Measurements from ENCODE around the gene NDUFB2. TPM values are rescaled to one million over a fixed set of nuclear protein-coding genes. Genes with fewer than 3 reads are reported as not detected.

NDUFB2 gene
- total RNA-seq, result 10 to 100 TPM; 94.4 to 98.6 TPM
- polyA plus RNA-seq, result 100 to 1,000 TPM; 410 to 639 TPM

DNA sequence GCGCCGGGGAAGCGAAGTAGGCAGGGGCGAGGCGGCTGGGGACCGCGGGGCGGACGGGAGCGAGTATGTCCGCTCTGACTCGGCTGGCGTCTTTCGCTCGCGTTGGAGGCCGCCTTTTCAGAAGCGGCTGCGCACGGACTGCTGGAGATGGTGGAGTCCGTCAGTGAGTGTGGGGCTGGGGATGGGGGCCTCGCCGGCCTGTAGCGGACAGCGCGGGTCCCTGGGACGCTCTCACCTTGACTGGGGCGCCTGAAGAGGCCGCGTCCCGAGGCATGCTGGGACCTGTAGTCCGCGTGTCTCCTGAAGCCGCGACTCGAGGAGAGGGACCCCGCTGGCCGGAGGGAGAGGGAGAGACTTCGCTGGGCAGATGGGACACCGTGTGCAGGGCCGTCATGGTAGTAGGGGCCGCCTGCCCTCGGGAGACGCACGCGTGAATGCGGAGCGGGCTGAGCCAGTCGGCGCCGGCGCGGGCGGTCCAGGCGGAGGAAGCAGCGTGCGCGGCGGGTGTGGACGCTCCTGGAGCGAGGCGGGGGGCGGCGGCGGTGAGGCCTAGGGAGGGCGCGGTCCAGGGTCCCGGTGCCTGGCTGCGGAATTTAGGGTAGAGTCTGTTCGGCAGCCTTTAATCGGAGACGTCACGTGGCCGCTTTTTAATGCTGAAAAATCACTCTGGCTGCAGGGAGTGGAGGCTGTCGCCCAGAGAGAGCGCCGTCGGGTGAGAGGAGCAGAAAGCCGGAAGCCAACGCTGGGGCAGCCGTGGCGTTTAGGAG is at the start of gene NDUFB2:
Gene NDUFB2, plus strand, starts transcription at position 29 of the 767 bp plus-strand sequence. Its CDS starts 37 bp downstream, at position 66.
- H3K27ac Mint-ChIP-seq, result peak within 1 kb of the TSS; percentile 96 to 100 (median 98)
- Histone ChIP-seq H3K27me3 (ENCODE audit: insufficient read depth, low read length) (no peaks in the 10 kb centered on the region), H3K4me3 (ENCODE audit: low read length in 2 of 2) (peak within 1 kb of the TSS; percentile 66 to 92), H3K27ac (ENCODE audit: low read depth, low read length) (peak within 1 kb of the TSS; percentile 89), H3K36me3 (ENCODE audit: insufficient read depth, low read length) (no peaks in the 10 kb centered on the region), H3K9me3 (ENCODE audit: control insufficient read depth in 1 of 2, low read length in 2 of 2) (no peaks in the 10 kb centered on the region), H3K4me1 (ENCODE audit: insufficient read depth, low read length) (peaks cover 32% of the 10 kb centered on the region)
- DNase-seq, result peak; percentile 84 to 90 (median 90)
- H3K36me3 Mint-ChIP-seq, result peaks cover 4 to 18% of the 10 kb centered on the region in 2 donors
- H3K27me3 Mint-ChIP-seq, result no peaks in the 10 kb centered on the region
- intact Hi-C loops (cut with micrococcal nuclease), result loop anchor here (1.0 to 10.0 kb wide), 6 partner anchors 24 to 1038 kb away; partner anchors contain the start of genes BRAF, KDM7A, MKRN1 and MRPS33
- POLR2A ChIA-PET (ENCODE audit: partially characterized antibody), result interaction anchor here (0.7 to 6.8 kb wide), 5 partner anchors 11 to 318 kb away, joined by 3 to 57 read pairs (median 6); partner anchors contain the start of genes ADCK2, BRAF and MRPS33
- H3K4me1 Mint-ChIP-seq, result peaks cover 18 to 48% (median 33%) of the 10 kb centered on the region in 4 donors
- peak within 1 kb of the TSS; percentile 93 to 98 (median 97) for H3K4me3 Mint-ChIP-seq
- CTCF ChIA-PET (ENCODE audit: partially characterized antibody), result interaction anchor here (1.2 to 2.3 kb wide), 3 partner anchors 24 to 318 kb away, joined by 3 to 7 read pairs (median 6); partner anchors contain the start of genes ADCK2 and MRPS33
- H3K9me3 Mint-ChIP-seq, result no peaks in the 10 kb centered on the region

- Mint-ChIP-seq H3K9me3 (no peaks in the 10 kb centered on the region), H3K4me1 (peaks cover 3 to 6% (median 5%) of the 10 kb centered on the region in 4 donors), H3K27ac (peak overlapping the region in 4 of 7 donors; percentile 9 to 55 (median 34)), H3K4me3 (no peak overlapping the region), H3K36me3 (no peaks in the 10 kb centered on the region), H3K27me3 (peaks cover 4 to 16% of the 10 kb centered on the region in 2 donors)
- Histone ChIP-seq H3K9me3 (ENCODE audit: control insufficient read depth in 1 of 2, low read length in 2 of 2) (no peaks in the 10 kb centered on the region), H3K27ac (ENCODE audit: low read depth, low read length) (no peak overlapping the region), H3K4me3 (ENCODE audit: low read length in 2 of 2) (no peak overlapping the region), H3K36me3 (ENCODE audit: insufficient read depth, low read length) (no peaks in the 10 kb centered on the region), H3K4me1 (ENCODE audit: insufficient read depth, low read length) (no peaks in the 10 kb centered on the region), H3K27me3 (ENCODE audit: insufficient read depth, low read length) (no peaks in the 10 kb centered on the region)
- intact Hi-C loops (cut with micrococcal nuclease), result no loop called here
- peak in 2 of 5 donors; percentile 28 to 50 for DNase-seq
- POLR2A ChIA-PET (ENCODE audit: partially characterized antibody), result no interaction called here
- CTCF ChIA-PET (ENCODE audit: partially characterized antibody), result interaction anchor here (0.7 to 1.7 kb wide), 5 partner anchors 9 to 1656 kb away, joined by 3 to 6 read pairs (median 4); no protein-coding TSS in a partner anchor
Observed at GRCh38 chr7:140646931-140647647, 49.4 kb upstream of the NDUFB2 start.

GRCh38 chr7:140649556-140650205 is 46.8 kb upstream of the NDUFB2 start:
- Histone ChIP-seq H3K27ac (ENCODE audit: low read depth, low read length) (no peak overlapping the region), H3K4me1 (ENCODE audit: insufficient read depth, low read length) (peaks cover 3% of the 10 kb centered on the region), H3K9me3 (ENCODE audit: control insufficient read depth in 1 of 2, low read length in 2 of 2) (no peaks in the 10 kb centered on the region), H3K4me3 (ENCODE audit: low read length in 2 of 2) (no peak overlapping the region), H3K36me3 (ENCODE audit: insufficient read depth, low read length) (no peaks in the 10 kb centered on the region), H3K27me3 (ENCODE audit: insufficient read depth, low read length) (no peaks in the 10 kb centered on the region)
- ChIA-PET CTCF (ENCODE audit: partially characterized antibody) (interaction anchor here (1.2 kb wide), 3 partner anchors 18 to 130 kb away, joined by 3 to 4 read pairs (median 3); no protein-coding TSS in a partner anchor), POLR2A (ENCODE audit: partially characterized antibody) (no interaction called here)
- H3K4me3 Mint-ChIP-seq, result no peak overlapping the region
- H3K27me3 Mint-ChIP-seq, result peaks cover 3 to 6% of the 10 kb centered on the region in 2 donors
- no peaks in the 10 kb centered on the region for H3K36me3 Mint-ChIP-seq
- H3K4me1 Mint-ChIP-seq, result peaks cover 8 to 13% (median 11%) of the 10 kb centered on the region in 4 donors
- no peak for DNase-seq
- H3K27ac Mint-ChIP-seq, result no peak overlapping the region
- intact Hi-C loops (cut with micrococcal nuclease), result no loop called here
- no peaks in the 10 kb centered on the region for H3K9me3 Mint-ChIP-seq

- Mint-ChIP-seq H3K4me1 (peaks cover 9 to 14% (median 11%) of the 10 kb centered on the region in 4 donors), H3K9me3 (no peaks in the 10 kb centered on the region), H3K36me3 (no peaks in the 10 kb centered on the region), H3K27me3 (peaks cover 3 to 6% of the 10 kb centered on the region in 2 donors), H3K4me3 (no peak overlapping the region), H3K27ac (peak overlapping the region in 2 of 7 donors; percentile 31 to 68)
- H3K27me3 ChIP-seq (ENCODE audit: insufficient read depth, low read length), result no peaks in the 10 kb centered on the region
- intact Hi-C loops (cut with micrococcal nuclease), result no loop called here
- H3K4me1 ChIP-seq (ENCODE audit: insufficient read depth, low read length), result peaks cover 3% of the 10 kb centered on the region
- CTCF ChIA-PET (ENCODE audit: partially characterized antibody), result interaction anchor here (1.2 kb wide), 1 partner anchor 17 kb away, joined by 3 read pairs; no protein-coding TSS in a partner anchor
- H3K9me3 ChIP-seq (ENCODE audit: control insufficient read depth in 1 of 2, low read length in 2 of 2), result no peaks in the 10 kb centered on the region
- H3K4me3 ChIP-seq (ENCODE audit: low read length in 2 of 2), result no peak overlapping the region
- POLR2A ChIA-PET (ENCODE audit: partially characterized antibody), result no interaction called here
- H3K27ac ChIP-seq (ENCODE audit: low read depth, low read length), result no peak overlapping the region
- H3K36me3 ChIP-seq (ENCODE audit: insufficient read depth, low read length), result no peaks in the 10 kb centered on the region
- DNase-seq, result no peak
Observed at GRCh38 chr7:140650367-140650766, 46.1 kb upstream of the NDUFB2 start.

DNA sequence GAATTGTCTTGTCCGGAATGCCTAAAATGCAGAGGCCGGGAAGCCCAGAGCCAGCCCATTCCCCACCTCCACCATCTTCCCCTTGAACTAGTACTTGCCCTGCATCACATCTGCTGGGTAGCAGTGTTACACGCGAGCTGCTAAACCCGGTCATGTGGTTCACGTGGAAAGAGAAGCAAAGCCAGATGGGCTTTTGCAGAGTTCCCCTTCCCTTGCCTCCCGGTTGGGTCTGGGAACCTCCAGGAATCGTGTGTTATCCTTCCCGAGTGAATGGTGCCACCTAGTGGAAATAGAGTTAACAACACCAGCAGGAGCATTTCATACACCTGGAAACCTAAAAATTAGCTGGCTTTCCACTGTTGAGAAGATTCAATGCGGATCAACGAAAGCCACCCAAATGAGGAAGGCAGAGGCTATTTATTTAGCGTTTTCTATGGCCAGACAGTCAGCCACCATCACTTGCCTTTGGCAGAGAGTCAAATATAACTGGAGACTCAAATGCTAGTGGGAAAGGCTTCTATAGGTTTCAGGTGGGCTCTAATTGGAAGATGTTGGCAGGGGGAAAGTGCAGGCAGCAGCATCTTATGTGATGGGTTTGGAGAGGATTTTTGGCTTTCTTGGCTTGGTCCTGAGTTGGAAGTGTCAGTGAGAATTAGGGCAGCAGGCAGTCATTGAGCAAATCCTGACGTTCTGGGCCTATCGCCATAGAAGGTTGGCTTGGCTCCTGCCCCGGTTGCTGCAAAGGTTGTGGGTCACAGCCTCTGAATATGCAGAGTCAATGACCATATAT is 43.0 kb upstream of the NDUFB2 start:
- Mint-ChIP-seq H3K27ac (no peak overlapping the region), H3K4me1 (peaks cover 18 to 24% (median 20%) of the 10 kb centered on the region in 4 donors), H3K4me3 (peak overlapping the region in 2 of 8 donors; percentile 24 to 39)

GRCh38 chr7:140654109-140654387 is 42.5 kb upstream of the NDUFB2 start:
- Mint-ChIP-seq H3K4me1 (peaks cover 18 to 24% (median 20%) of the 10 kb centered on the region in 4 donors), H3K9me3 (no peaks in the 10 kb centered on the region), H3K36me3 (no peaks in the 10 kb centered on the region), H3K4me3 (no peak overlapping the region), H3K27me3 (peaks cover 3 to 12% of the 10 kb centered on the region in 2 donors), H3K27ac (no peak overlapping the region)
- Histone ChIP-seq H3K4me1 (ENCODE audit: insufficient read depth, low read length) (peaks cover 17% of the 10 kb centered on the region), H3K36me3 (ENCODE audit: insufficient read depth, low read length) (no peaks in the 10 kb centered on the region), H3K9me3 (ENCODE audit: control insufficient read depth in 1 of 2, low read length in 2 of 2) (no peaks in the 10 kb centered on the region), H3K27me3 (ENCODE audit: insufficient read depth, low read length) (no peaks in the 10 kb centered on the region), H3K4me3 (ENCODE audit: low read length in 2 of 2) (no peak overlapping the region), H3K27ac (ENCODE audit: low read depth, low read length) (no peak overlapping the region)
- CTCF ChIA-PET (ENCODE audit: partially characterized antibody), result interaction anchor here (0.6 to 2.8 kb wide), 9 partner anchors 12 to 360 kb away, joined by 3 to 30 read pairs (median 4); partner anchors contain the start of genes MKRN1 and NDUFB2
- DNase-seq, result no peak
- POLR2A ChIA-PET (ENCODE audit: partially characterized antibody), result interaction anchor here (1.0 kb wide), 1 partner anchor 20 kb away, joined by 3 read pairs; no protein-coding TSS in a partner anchor
- intact Hi-C loops (cut with micrococcal nuclease), result no loop called here

More for the DNA sequence above, 43.0 kb upstream of the NDUFB2 start:
- H3K4me3 ChIP-seq (ENCODE audit: low read length in 2 of 2), result no peak overlapping the region
- H3K27ac ChIP-seq (ENCODE audit: low read depth, low read length), result no peak overlapping the region
- H3K27me3 Mint-ChIP-seq, result peaks cover 3 to 12% of the 10 kb centered on the region in 2 donors
- H3K4me1 ChIP-seq (ENCODE audit: insufficient read depth, low read length), result peaks cover 17% of the 10 kb centered on the region
- no peaks in the 10 kb centered on the region for H3K27me3 ChIP-seq (ENCODE audit: insufficient read depth, low read length)
- DNase-seq, result peak in 4 of 5 donors; percentile 40 to 57 (median 45)
- ChIA-PET CTCF (ENCODE audit: partially characterized antibody) (interaction anchor here (0.6 to 2.8 kb wide), 13 partner anchors 10 to 360 kb away, joined by 3 to 30 read pairs (median 4); partner anchors contain the start of genes MKRN1 and NDUFB2), POLR2A (ENCODE audit: partially characterized antibody) (interaction anchor here (1.0 kb wide), 1 partner anchor 20 kb away, joined by 3 read pairs; no protein-coding TSS in a partner anchor)
- no peaks in the 10 kb centered on the region for H3K9me3 ChIP-seq (ENCODE audit: control insufficient read depth in 1 of 2, low read length in 2 of 2)
- intact Hi-C loops (cut with micrococcal nuclease), result loop anchor here (1.0 kb wide), 2 partner anchors 135 to 178 kb away; no protein-coding TSS in a partner anchor
- H3K36me3 Mint-ChIP-seq, result no peaks in the 10 kb centered on the region
- no peaks in the 10 kb centered on the region for H3K36me3 ChIP-seq (ENCODE audit: insufficient read depth, low read length)
- no peaks in the 10 kb centered on the region for H3K9me3 Mint-ChIP-seq
